H1 (cell line): ENCODE results near the gene RUVBL2. TPM values are rescaled to one million over a fixed set of nuclear protein-coding genes. Genes with fewer than 3 reads are reported as not detected.
"Not testable (repeated sequence)": the region's sequence is repeated elsewhere in the genome, so short reads cannot be mapped to it uniquely, and the experiment has no call there.

Experiments used
- CTCF ChIA-PET: fragments of 300-600 bp; sonication (Branson Sonifier 250); formaldehyde crosslinking; loops from one replicate; lab custom pipeline; 2021; ENCODE audit not compliant: partially characterized antibody; lab: Charles Lee
- POLR2A ChIA-PET: fragments of 300-600 bp; sonication (Branson Sonifier 250); formaldehyde crosslinking; loops from one replicate; lab custom pipeline; 2021; ENCODE audit warnings: inconsistent platforms; ENCODE audit not compliant: partially characterized antibody; lab: Charles Lee
- DNase-seq, 2 experiments: peaks; one replicate each; pipeline versions ENCODE4 v3.0.0 to v3.0.0-alpha.2; 2010 to 2022; ENCODE audit warnings: low spot score in 2 of 2, low read depth in 1 of 2, mixed read lengths in 1 of 2
- FAIRE-seq: peaks from 2 replicates; lab custom pipeline; 2011; peaks lifted over from hg19 to GRCh38; lab: Jason Lieb, UNC
- H2AFZ ChIP-seq: 2 replicates; pipeline ENCODE4 v1.8.1; 2012; ENCODE audit warnings: low read length, inconsistent platforms
- H2AK5ac ChIP-seq: 2 replicates; pipeline ENCODE4 v1.6.1; 2013; ENCODE audit warnings: low read depth, low read length
- H2BK120ac ChIP-seq: replicated peaks from 2 replicates; pipeline ENCODE3; 2013; ENCODE audit warnings: low read depth, low read length, inconsistent platforms
- H2BK12ac ChIP-seq: 2 replicates; pipeline ENCODE4 v1.6.1; 2013; ENCODE audit warnings: low read depth, low read length
- H2BK15ac ChIP-seq: 2 replicates; pipeline ENCODE4 v1.6.1; 2013; ENCODE audit warnings: low read length
- H2BK20ac ChIP-seq: 2 replicates; pipeline ENCODE4 v1.6.1; 2013; ENCODE audit warnings: low read length
- H2BK5ac ChIP-seq: 2 replicates; pipeline ENCODE4 v1.6.1; 2013; ENCODE audit warnings: low read depth, low read length
- H3K14ac ChIP-seq: 2 replicates; pipeline ENCODE4 v1.6.1; 2013; ENCODE audit warnings: inconsistent platforms; ENCODE audit not compliant: insufficient read length
- H3K18ac ChIP-seq: 2 replicates; pipeline ENCODE4 v1.6.1; 2013; ENCODE audit warnings: low read length; ENCODE audit errors: extremely low read depth
- H3K23ac ChIP-seq: 2 replicates; pipeline ENCODE4 v1.6.1; 2013; ENCODE audit warnings: inconsistent platforms; ENCODE audit not compliant: insufficient read length
- H3K23me2 ChIP-seq: 2 replicates; pipeline ENCODE4 v1.6.1; 2013; ENCODE audit warnings: low read depth, low read length
- H3K27ac ChIP-seq: 2 replicates; pipeline ENCODE4 v1.6.1; 2011; ENCODE audit warnings: low read depth, low read length, inconsistent platforms
- H3K27me3 ChIP-seq, 4 experiments: replicated peaks in 1 of 4; 1 replicate in 1 of 4; 2 replicates in 3 of 4; pipeline versions ENCODE4 v1.6.1 to v1.8.1; 2011 to 2013; ENCODE audit warnings: low read length in 3 of 4, mild to moderate bottlenecking in 3 of 4, inconsistent platforms in 2 of 4, mixed read lengths in 2 of 4, moderate library complexity in 1 of 4; ENCODE audit not compliant: control insufficient read depth in 3 of 4, insufficient read depth in 3 of 4; ENCODE audit errors: extremely low read depth in 1 of 4
- H3K36me3 ChIP-seq, 4 experiments: 2 replicates each; pipeline versions ENCODE4 v1.6.1 to v1.8.1; 2011 to 2013; ENCODE audit warnings: mild to moderate bottlenecking in 4 of 4, low read length in 3 of 4, moderate library complexity in 2 of 4, control low read depth in 1 of 4, inconsistent platforms in 1 of 4; ENCODE audit not compliant: insufficient read depth in 4 of 4, control insufficient read depth in 2 of 4
- H3K4ac ChIP-seq: replicated peaks from 2 replicates; pipeline ENCODE3; 2013; ENCODE audit warnings: low read length, low read depth, mixed read lengths, inconsistent platforms; ENCODE audit not compliant: insufficient read length
- H3K4me1 ChIP-seq, 4 experiments: replicated peaks in 1 of 4; 1 replicate in 1 of 4; 2 replicates in 3 of 4; pipeline versions ENCODE4 v1.6.1 to v1.8.1; 2011 to 2013; ENCODE audit warnings: low read length in 3 of 4, inconsistent platforms in 2 of 4, mixed read lengths in 1 of 4; ENCODE audit not compliant: insufficient read depth in 4 of 4, control insufficient read depth in 3 of 4
- H3K4me2 ChIP-seq, 2 experiments: 2 replicates each; pipeline versions ENCODE4 v1.6.1 to v1.8.1; 2011 to 2013; ENCODE audit warnings: low read depth in 2 of 2, low read length in 2 of 2, control low read depth in 1 of 2, inconsistent platforms in 1 of 2, mild to moderate bottlenecking in 1 of 2; ENCODE audit not compliant: insufficient read depth in 1 of 2
- H3K4me3 ChIP-seq, 4 experiments: fragments of 200-600, 300-600 bp in 1 of 4; sonication (generic), shearing (Covaris generic), sonication (Bioruptor Twin) in 1 of 4; 2 replicates each; pipeline versions ENCODE4 v1.5.1 to v1.8.1; 2011 to 2016; ENCODE audit warnings: low read length in 4 of 4, low read depth in 3 of 4, control low read depth in 2 of 4, inconsistent platforms in 2 of 4, mild to moderate bottlenecking in 2 of 4, mixed read lengths in 1 of 4, moderate library complexity in 1 of 4; ENCODE audit not compliant: insufficient read depth in 2 of 4; ENCODE audit errors: extremely low read depth in 1 of 4
- H3K56ac ChIP-seq: replicated peaks from 2 replicates; pipeline ENCODE3; 2013; ENCODE audit warnings: low read depth, mild to moderate bottlenecking, mixed read lengths, low read length, inconsistent platforms; ENCODE audit not compliant: insufficient read length
- H3K79me1 ChIP-seq: 2 replicates; pipeline ENCODE4 v1.6.1; 2013; ENCODE audit warnings: low read depth, low read length, control low read depth
- H3K79me2 ChIP-seq, 2 experiments: 2 replicates each; pipeline versions ENCODE4 v1.6.1 to v1.8.1; 2012 to 2013; ENCODE audit warnings: low read length in 2 of 2, mild to moderate bottlenecking in 2 of 2, inconsistent platforms in 1 of 2; ENCODE audit not compliant: insufficient read depth in 2 of 2, control insufficient read depth in 1 of 2
- H3K9ac ChIP-seq, 4 experiments: replicated peaks in 1 of 4; 1 replicate in 1 of 4; 2 replicates in 3 of 4; pipeline versions ENCODE4 v1.6.1 to v1.8.1; 2011 to 2013; ENCODE audit warnings: low read depth in 3 of 4, low read length in 3 of 4, control low read depth in 2 of 4, mild to moderate bottlenecking in 2 of 4, moderate library complexity in 2 of 4, inconsistent platforms in 1 of 4; ENCODE audit errors: extremely low read depth in 1 of 4
- H3K9me3 ChIP-seq, 2 experiments: 2 replicates each; pipeline versions ENCODE4 v1.6.1 to v1.8.1; 2012 to 2013; ENCODE audit warnings: mild to moderate bottlenecking in 2 of 2, moderate library complexity in 2 of 2, control low read depth in 1 of 2, inconsistent platforms in 1 of 2, low read depth in 1 of 2, low read length in 1 of 2, mixed read lengths in 1 of 2; ENCODE audit not compliant: insufficient read depth in 2 of 2
- H4K20me1 ChIP-seq, 2 experiments: replicated peaks in 1 of 2; 2 replicates each; pipeline versions ENCODE3 to v1.8.1; 2011 to 2013; ENCODE audit warnings: inconsistent platforms in 2 of 2, low read length in 2 of 2, mild to moderate bottlenecking in 1 of 2; ENCODE audit not compliant: insufficient read depth in 2 of 2, control insufficient read depth in 1 of 2
- H4K5ac ChIP-seq: 2 replicates; pipeline ENCODE4 v1.6.1; 2013; ENCODE audit warnings: low read length, low read depth, mixed read lengths, inconsistent platforms; ENCODE audit not compliant: insufficient read length
- H4K8ac ChIP-seq: 2 replicates; pipeline ENCODE4 v1.8.0; 2013; ENCODE audit warnings: mild to moderate bottlenecking, moderate library complexity, low read length, inconsistent platforms; ENCODE audit not compliant: insufficient read depth; ENCODE audit errors: extremely low read depth
- H4K91ac ChIP-seq: replicated peaks from 2 replicates; pipeline ENCODE3; 2013; ENCODE audit warnings: low read length, mixed read lengths, inconsistent platforms; ENCODE audit not compliant: insufficient read length
- WGBS, 2 experiments: shearing (Covaris generic) in 1 of 2; methylation state at CpG; one replicate each; pipeline versions ENCODE4 v1.1.6 to v1.1.7; 2013 to 2015; ENCODE audit warnings: low lambda C conversion rate in 2 of 2, mixed read lengths in 2 of 2, inconsistent platforms in 1 of 2, low coverage in 1 of 2, missing lambda C conversion rate in 1 of 2; ENCODE audit not compliant: insufficient replicate concordance in 2 of 2, insufficient coverage in 1 of 2, insufficient read length in 1 of 2; ENCODE audit errors: extremely low coverage in 1 of 2, missing lambda C conversion rate in 1 of 2; 5-methylcytosine and 5-hydroxymethylcytosine counted together
- polyA plus RNA-seq, 7 experiments: library from polyadenylated mRNA; depleted of rRNA in 3 of 7; stranded (reverse) in 5 of 7; unstranded in 2 of 7; fragments of >200 nt in 5 of 7; fragments of 200-250 nt in 2 of 7; gene quantifications; 1 replicate in 5 of 7; 2 replicates in 1 of 7; 4 replicates in 1 of 7; pipeline versions ENCODE4 v1.2.1 to v1.2.3, GENCODE V29; 2011 to 2013; ENCODE audit warnings: missing spikeins in 2 of 7, mixed read lengths in 2 of 7
- total RNA-seq: library from RNA; stranded (reverse); fragmentation: NEBNext Ultra II Directional; extraction: Animal tissue kit (Norgen Biotek cat#: 25700); gene quantifications from 2 replicates; pipeline ENCODE4 v1.2.1, GENCODE V29; 2021

The RUVBL2 gene
- total and polyA plus RNA-seq, 2 of the 8 experiments (the other 6 are each of a cell fraction or from before 2014, with no cell fraction given), result 152 to 247 TPM

DNA sequence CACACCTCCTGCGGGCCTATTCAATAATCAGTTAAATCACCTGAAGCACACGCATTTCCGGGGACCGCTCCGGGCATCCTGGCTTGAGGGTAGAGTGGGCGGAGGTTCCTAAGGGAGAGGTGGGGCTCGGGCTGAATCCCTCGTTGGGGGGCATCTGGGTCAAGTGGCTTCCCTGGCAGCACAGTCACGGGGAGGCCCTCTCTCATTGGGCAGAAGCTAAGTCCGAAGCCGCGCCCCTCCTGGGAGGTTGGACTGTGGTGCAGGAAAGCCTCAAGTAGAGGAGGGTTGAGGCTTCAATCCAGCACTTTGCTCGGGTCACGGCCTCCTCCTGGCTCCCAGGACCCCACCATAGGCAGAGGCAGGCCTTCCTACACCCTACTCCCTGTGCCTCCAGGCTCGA, 49.9 kb downstream of the RUVBL2 start, which contains the start of gene CGB5:
Gene CGB5, plus strand, starts transcription at position 301 of the 400 bp plus-strand sequence. CDS start 362 bp downstream, outside the sequence.
- H4K8ac ChIP-seq, H3K23ac ChIP-seq, H3K56ac ChIP-seq, H3K4me3 ChIP-seq, H3K27me3 ChIP-seq, H3K4ac ChIP-seq, H3K27ac ChIP-seq, H3K9me3 ChIP-seq, H3K14ac ChIP-seq, H4K5ac ChIP-seq, H3K36me3 ChIP-seq, FAIRE-seq, H3K9ac ChIP-seq, H4K91ac ChIP-seq, H3K23me2 ChIP-seq, H3K4me2 ChIP-seq, H2AK5ac ChIP-seq, H3K79me1 ChIP-seq, H2BK12ac ChIP-seq, H3K4me1 ChIP-seq, H2BK20ac ChIP-seq, CTCF ChIA-PET, H4K20me1 ChIP-seq, H2BK5ac ChIP-seq, DNase-seq, H2AFZ ChIP-seq, H3K79me2 ChIP-seq, H3K18ac ChIP-seq, H2BK120ac ChIP-seq, H2BK15ac ChIP-seq: not testable (repeated sequence)
- POLR2A ChIA-PET, result interaction anchor here (1.1 kb wide), 1 partner anchor 10 kb away, joined by 3 read pairs; no protein-coding TSS in a partner anchor
- 85% methylated on average over 14 of the region's 15 CpGs; no CpG with 5 or more reads in 1 of the 2 experiments for WGBS, 2 experiments

DNA sequence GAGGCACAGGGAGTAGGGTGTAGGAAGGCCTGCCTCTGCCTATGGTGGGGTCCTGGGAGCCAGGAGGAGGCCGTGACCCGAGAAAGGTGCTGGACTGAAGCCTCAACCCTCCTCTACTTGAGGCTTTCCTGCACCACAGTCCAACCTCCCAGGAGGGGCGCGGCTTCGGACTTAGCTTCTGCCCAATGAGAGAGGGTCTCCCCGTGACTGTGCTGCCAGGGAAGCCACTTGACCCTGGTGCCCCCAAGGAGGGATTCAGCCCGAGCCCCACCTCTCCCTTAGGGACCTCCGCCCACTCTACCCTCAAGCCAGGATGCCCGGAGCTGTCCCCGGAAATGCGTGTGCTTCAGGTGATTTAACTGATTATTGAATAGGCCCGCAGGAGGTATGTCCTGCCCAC, 55.3 kb downstream of the RUVBL2 start, which contains the start of gene CGB8:
Gene CGB8, minus strand, starts transcription at position 101 of the 400 bp plus-strand sequence. CDS start 372 bp downstream, outside the sequence.
- H3K79me2 ChIP-seq, H2BK120ac ChIP-seq, POLR2A ChIA-PET, H2AK5ac ChIP-seq, H3K14ac ChIP-seq, H4K91ac ChIP-seq, H3K4me1 ChIP-seq, H3K9me3 ChIP-seq, H3K36me3 ChIP-seq, H3K27ac ChIP-seq, H3K4ac ChIP-seq, H4K5ac ChIP-seq, DNase-seq, H2BK12ac ChIP-seq, H3K56ac ChIP-seq, H2AFZ ChIP-seq, H2BK5ac ChIP-seq, H4K20me1 ChIP-seq, H3K23me2 ChIP-seq, H3K4me2 ChIP-seq, H4K8ac ChIP-seq, H3K79me1 ChIP-seq, H2BK20ac ChIP-seq, H3K18ac ChIP-seq, H3K23ac ChIP-seq, H2BK15ac ChIP-seq, H3K4me3 ChIP-seq, H3K27me3 ChIP-seq, H3K9ac ChIP-seq, FAIRE-seq: not testable (repeated sequence)
- CTCF ChIA-PET, result interaction anchor here (1.2 kb wide), 1 partner anchor 49 kb away, joined by 3 read pairs; no protein-coding TSS in a partner anchor
- 81% methylated on average over 12 of the region's 12 CpGs; no CpG with 5 or more reads in 1 of the 2 experiments for WGBS, 2 experiments
